ENCODE results near the gene IRX2. TPM values are rescaled to one million over a fixed set of nuclear protein-coding genes. Genes with fewer than 3 reads are reported as not detected.

The IRX2 gene
- polyA plus RNA-seq, 3 donors, result not detected

DNA sequence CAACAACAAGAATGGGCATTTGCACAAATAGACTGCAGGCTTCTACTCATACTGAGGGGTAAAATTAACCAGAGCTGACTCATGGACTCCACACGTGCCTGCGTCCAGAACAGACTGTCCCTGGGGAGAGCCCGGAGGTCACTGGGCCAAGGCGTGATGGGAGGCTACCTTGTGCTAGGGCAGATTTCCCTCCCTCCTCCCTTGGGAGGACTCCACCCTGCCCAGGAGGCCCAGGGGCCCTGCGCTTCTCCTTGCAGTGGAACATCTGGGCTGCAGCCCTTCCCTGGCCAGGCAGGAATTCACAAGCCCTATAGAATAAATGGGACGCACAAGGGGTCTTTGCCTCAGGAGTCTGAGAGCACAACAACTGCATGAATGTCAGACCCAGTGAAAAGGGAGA is 35.6 kb downstream of the IRX2 start:
- 94% methylated on average over 6 of the region's 6 CpGs for WGBS (ENCODE audit: insufficient coverage)
- no peak overlapping the region for H2AFZ ChIP-seq (ENCODE audit: insufficient read depth, low read depth, low read length, poor library complexity, severe bottlenecking)

DNA sequence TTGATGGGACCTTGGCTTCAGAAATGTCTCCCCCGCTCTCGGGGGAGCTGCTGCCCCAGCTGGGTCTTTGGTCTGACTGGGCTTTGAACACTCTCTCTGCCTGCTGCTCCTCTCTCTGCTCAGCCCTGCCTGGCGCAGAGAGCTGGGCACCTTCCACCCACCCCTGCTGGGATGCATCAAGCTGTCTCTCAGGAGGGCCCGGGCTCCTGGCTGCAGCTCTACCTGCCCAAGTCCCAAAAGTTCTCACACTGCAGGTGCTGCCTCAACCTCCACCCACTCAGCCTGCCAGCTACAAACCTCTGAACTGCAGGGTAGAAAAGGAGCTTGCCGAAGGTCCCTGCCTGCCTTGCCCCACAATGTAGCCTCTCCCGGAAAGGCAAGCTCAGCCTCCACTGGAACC is 36.7 kb downstream of the IRX2 start:
- no peaks in the 10 kb centered on the region for H4K20me1 ChIP-seq (ENCODE audit: insufficient read depth, low read length)
- no peaks in the 10 kb centered on the region for H3K79me2 ChIP-seq (ENCODE audit: insufficient read depth, low read length)
- H3K9ac ChIP-seq (ENCODE audit: insufficient read depth, low read length, poor library complexity, severe bottlenecking), result no peak overlapping the region
- no peaks in the 10 kb centered on the region for H3K36me3 Mint-ChIP-seq
- no peak for DNase-seq
- H3K36me3 ChIP-seq (replicated peaks in 1 of 2; ENCODE audit: control insufficient read depth in 1 of 2, insufficient read depth in 2 of 2, low read length in 2 of 2), result no peaks in the 10 kb centered on the region
- H3K4me1 Mint-ChIP-seq, result no peaks in the 10 kb centered on the region
- no peaks in the 10 kb centered on the region for H3K27me3 ChIP-seq (ENCODE audit: control insufficient read depth in 2 of 2, insufficient read depth in 2 of 2, low read length in 2 of 2)
- no peak overlapping the region for H3K4me2 ChIP-seq (replicated peaks; ENCODE audit: extremely low read depth, low read length, poor library complexity, severe bottlenecking)
- TF ChIP-seq, protein P1, sequence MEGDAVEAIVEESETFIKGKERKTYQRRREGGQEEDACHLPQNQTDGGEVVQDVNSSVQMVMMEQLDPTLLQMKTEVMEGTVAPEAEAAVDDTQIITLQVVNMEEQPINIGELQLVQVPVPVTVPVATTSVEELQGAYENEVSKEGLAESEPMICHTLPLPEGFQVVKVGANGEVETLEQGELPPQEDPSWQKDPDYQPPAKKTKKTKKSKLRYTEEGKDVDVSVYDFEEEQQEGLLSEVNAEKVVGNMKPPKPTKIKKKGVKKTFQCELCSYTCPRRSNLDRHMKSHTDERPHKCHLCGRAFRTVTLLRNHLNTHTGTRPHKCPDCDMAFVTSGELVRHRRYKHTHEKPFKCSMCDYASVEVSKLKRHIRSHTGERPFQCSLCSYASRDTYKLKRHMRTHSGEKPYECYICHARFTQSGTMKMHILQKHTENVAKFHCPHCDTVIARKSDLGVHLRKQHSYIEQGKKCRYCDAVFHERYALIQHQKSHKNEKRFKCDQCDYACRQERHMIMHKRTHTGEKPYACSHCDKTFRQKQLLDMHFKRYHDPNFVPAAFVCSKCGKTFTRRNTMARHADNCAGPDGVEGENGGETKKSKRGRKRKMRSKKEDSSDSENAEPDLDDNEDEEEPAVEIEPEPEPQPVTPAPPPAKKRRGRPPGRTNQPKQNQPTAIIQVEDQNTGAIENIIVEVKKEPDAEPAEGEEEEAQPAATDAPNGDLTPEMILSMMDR (IDR thresholded peaks at IDR 0.05), result no peak
- H3K27ac Mint-ChIP-seq, result no peak overlapping the region
- H3K27ac ChIP-seq (ENCODE audit: low read depth in 1 of 2, low read length in 2 of 2), result no peak overlapping the region
- no peaks in the 10 kb centered on the region for H3K4me1 ChIP-seq (ENCODE audit: control insufficient read depth in 1 of 2, insufficient read depth in 2 of 2, low read length in 2 of 2)
- no peak overlapping the region for H3K4me3 Mint-ChIP-seq
- no peak overlapping the region for H2AFZ ChIP-seq (ENCODE audit: insufficient read depth, low read depth, low read length, poor library complexity, severe bottlenecking)
- H3K27me3 Mint-ChIP-seq (ENCODE audit: low read depth in 3 of 3), result peaks cover 1 to 5% (median 2%) of the 10 kb centered on the region in 3 donors
- intact Hi-C loops (cut with micrococcal nuclease), result no loop called here
- H3K9me3 ChIP-seq (replicated peaks in 1 of 2; ENCODE audit: control insufficient read depth in 1 of 2, insufficient read depth in 1 of 2, low read length in 2 of 2), result no peaks in the 10 kb centered on the region
- WGBS (ENCODE audit: insufficient coverage), result 86% methylated on average over 6 of the region's 6 CpGs
- no peak overlapping the region for H3K4me3 ChIP-seq (replicated peaks in 1 of 3; ENCODE audit: low read depth in 2 of 3, low read length in 3 of 3)
- H3K9me3 Mint-ChIP-seq, result peaks cover 0 to 5% (median 0%) of the 10 kb centered on the region in 7 donors

More for the DNA sequence above, 35.6 kb downstream of the IRX2 start:
- intact Hi-C loops (cut with micrococcal nuclease), result no loop called here
- Histone ChIP-seq H3K4me3 (replicated peaks in 1 of 3; ENCODE audit: low read depth in 2 of 3, low read length in 3 of 3) (no peak overlapping the region), H3K27me3 (ENCODE audit: control insufficient read depth in 2 of 2, insufficient read depth in 2 of 2, low read length in 2 of 2) (no peaks in the 10 kb centered on the region), H3K79me2 (ENCODE audit: insufficient read depth, low read length) (no peaks in the 10 kb centered on the region), H3K27ac (ENCODE audit: low read depth in 1 of 2, low read length in 2 of 2) (no peak overlapping the region), H3K4me2 (replicated peaks; ENCODE audit: extremely low read depth, low read length, poor library complexity, severe bottlenecking) (no peak overlapping the region), H3K9ac (ENCODE audit: insufficient read depth, low read length, poor library complexity, severe bottlenecking) (no peak overlapping the region), H3K9me3 (replicated peaks in 1 of 2; ENCODE audit: control insufficient read depth in 1 of 2, insufficient read depth in 1 of 2, low read length in 2 of 2) (no peaks in the 10 kb centered on the region), H4K20me1 (ENCODE audit: insufficient read depth, low read length) (no peaks in the 10 kb centered on the region), H3K36me3 (replicated peaks in 1 of 2; ENCODE audit: control insufficient read depth in 1 of 2, insufficient read depth in 2 of 2, low read length in 2 of 2) (no peaks in the 10 kb centered on the region), H3K4me1 (ENCODE audit: control insufficient read depth in 1 of 2, insufficient read depth in 2 of 2, low read length in 2 of 2) (no peaks in the 10 kb centered on the region)
- peaks cover 4 to 5% (median 4%) of the 10 kb centered on the region in 3 donors for H3K27me3 Mint-ChIP-seq (ENCODE audit: low read depth in 3 of 3)
- TF ChIP-seq, protein P1 (IDR thresholded peaks at IDR 0.05), result no peak
- no peaks in the 10 kb centered on the region for H3K4me1 Mint-ChIP-seq
- no peak for DNase-seq
- no peak overlapping the region for H3K4me3 Mint-ChIP-seq
- peaks cover 0 to 8% (median 0%) of the 10 kb centered on the region in 7 donors for H3K9me3 Mint-ChIP-seq
- no peaks in the 10 kb centered on the region for H3K36me3 Mint-ChIP-seq
- no peak overlapping the region for H3K27ac Mint-ChIP-seq
